Testis (tissue), 3 donors: ENCODE data around the gene TMEM229B. TPM values are rescaled to one million over a fixed set of nuclear protein-coding genes. Genes with fewer than 3 reads are reported as not detected.
A peak's percentile ranks its signal among the peaks of the same experiment; 100 is the strongest.

Experiments
- DNase-seq: peaks from one replicate; pipeline ENCODE4 v3.0.0-alpha.2; 2019
- H3K27ac ChIP-seq, 2 donors: fragments of 200-600 bp; sonication (generic); one replicate each; pipeline ENCODE4 v1.5.1; 2019
- H3K27me3 ChIP-seq: fragments of 200-600 bp; sonication (generic); one replicate; pipeline ENCODE4 v1.5.1; 2019
- H3K36me3 ChIP-seq: fragments of 200-600 bp; sonication (generic); one replicate; pipeline ENCODE4 v1.5.1; 2017; ENCODE audit warnings: low read depth; ENCODE audit errors: missing control alignments
- H3K4me1 ChIP-seq: fragments of 200-600 bp; sonication (generic); one replicate; pipeline ENCODE4 v1.5.1; 2019
- H3K4me3 ChIP-seq, 2 donors: fragments of 200-600 bp; sonication (generic); one replicate each; pipeline ENCODE4 v1.5.1; 2017 to 2019
- H3K9me3 ChIP-seq: fragments of 200-600 bp; sonication (generic); one replicate; pipeline ENCODE4 v1.5.1; 2017
- POLR2A ChIP-seq: fragments of 450-650 bp; IDR thresholded peaks from one replicate; pipeline ENCODE4 v1.6.1; 2017; ENCODE audit warnings: antibody characterized with exemption, mild to moderate bottlenecking, moderate library complexity
- WGBS, 2 donors: methylation state at CpG; one replicate each; pipeline ENCODE4 v1.1.5; 2018; 5-methylcytosine and 5-hydroxymethylcytosine counted together
- intact Hi-C: fragments of 100-400 bp; cut with DNase I; formaldehyde crosslinking; loops from one replicate; pipeline ENCODE4 v1.15.1; 2023; ENCODE audit warnings: low total_unique reads
- polyA plus RNA-seq: library from polyadenylated mRNA; stranded (reverse); fragments of 350-450 nt; fragmentation: Illumina TruSeq; extraction: RNeasy Lipid Tissue Mini Kit (QIAGEN cat#74804); gene quantifications from one replicate; pipeline ENCODE4 v1.2.3, GENCODE V29; 2014; ENCODE audit warnings: low read depth, low replicate concordance; ENCODE audit not compliant: insufficient read depth
- total RNA-seq, 2 donors: library from RNA; depleted of rRNA; stranded (reverse); fragments of >200 nt; gene quantifications; one replicate each; pipeline ENCODE4 v1.2.3, GENCODE V29; 2016
- TF ChIP-seq, protein P1 (sequence below), 3 experiments: fragments of 450-650 bp in 2 of 3; fragments of 200-600 bp in 1 of 3; sonication (generic) in 1 of 3; IDR thresholded peaks; one replicate each; pipeline ENCODE4 v1.5.1; 2016 to 2019; ENCODE audit warnings: antibody characterized with exemption in 3 of 3, mild to moderate bottlenecking in 2 of 3, moderate library complexity in 1 of 3

Gene TMEM229B
- total and polyA plus RNA-seq, 3 donors from 2014 or later = 12.6 to 77.4 (median 59.6) TPM

DNA sequence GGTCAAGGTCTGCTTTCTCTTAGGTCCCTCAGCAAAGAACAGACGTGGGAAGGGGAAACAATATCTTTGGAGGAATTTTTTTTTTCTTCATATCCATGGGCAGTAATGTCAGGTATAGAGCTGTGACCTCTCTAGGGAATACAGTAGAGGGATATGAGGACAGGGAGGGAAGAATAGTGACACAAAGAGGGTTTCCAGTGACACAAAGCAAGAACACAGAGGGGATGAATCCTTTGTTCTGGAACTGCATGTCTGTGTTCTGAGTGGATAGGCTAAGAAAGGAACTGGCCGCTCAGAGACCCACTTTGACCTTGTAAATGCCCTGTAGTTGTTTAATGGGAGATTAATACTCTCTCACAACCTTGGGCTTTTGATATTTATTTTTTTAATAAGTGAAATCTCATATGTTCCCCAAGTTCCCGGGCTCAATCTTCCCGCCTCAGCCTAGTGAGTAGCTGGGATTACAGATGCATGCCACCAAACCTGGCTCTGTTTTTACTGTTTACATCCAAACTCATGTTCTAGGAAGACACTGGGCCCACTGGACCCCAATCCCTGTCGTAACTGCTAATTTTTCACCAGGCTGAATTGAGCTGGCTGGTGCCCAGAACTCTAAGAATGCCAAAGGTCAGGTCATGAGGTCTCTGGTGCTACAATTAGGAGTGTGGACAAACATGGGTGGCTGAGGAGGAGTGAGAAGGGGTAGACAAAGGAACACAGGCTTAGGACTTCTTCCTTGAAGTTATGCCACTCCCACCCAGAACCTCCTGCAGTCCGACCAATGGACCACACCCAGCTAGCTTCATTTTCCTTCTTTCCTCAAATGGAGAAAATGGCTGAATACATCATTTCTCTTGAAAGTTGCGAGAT lies 35.5 kb upstream of the TMEM229B start:
- Histone ChIP-seq H3K27ac (peak overlapping the region; percentile 6 to 26), H3K36me3 (no peaks in the 10 kb centered on the region), H3K27me3 (no peaks in the 10 kb centered on the region), H3K9me3 (no peaks in the 10 kb centered on the region), H3K4me3 (no peak overlapping the region), H3K4me1 (peaks cover 18% of the 10 kb centered on the region)
- no peak for TF ChIP-seq POLR2A
- TF ChIP-seq, protein P1, sequence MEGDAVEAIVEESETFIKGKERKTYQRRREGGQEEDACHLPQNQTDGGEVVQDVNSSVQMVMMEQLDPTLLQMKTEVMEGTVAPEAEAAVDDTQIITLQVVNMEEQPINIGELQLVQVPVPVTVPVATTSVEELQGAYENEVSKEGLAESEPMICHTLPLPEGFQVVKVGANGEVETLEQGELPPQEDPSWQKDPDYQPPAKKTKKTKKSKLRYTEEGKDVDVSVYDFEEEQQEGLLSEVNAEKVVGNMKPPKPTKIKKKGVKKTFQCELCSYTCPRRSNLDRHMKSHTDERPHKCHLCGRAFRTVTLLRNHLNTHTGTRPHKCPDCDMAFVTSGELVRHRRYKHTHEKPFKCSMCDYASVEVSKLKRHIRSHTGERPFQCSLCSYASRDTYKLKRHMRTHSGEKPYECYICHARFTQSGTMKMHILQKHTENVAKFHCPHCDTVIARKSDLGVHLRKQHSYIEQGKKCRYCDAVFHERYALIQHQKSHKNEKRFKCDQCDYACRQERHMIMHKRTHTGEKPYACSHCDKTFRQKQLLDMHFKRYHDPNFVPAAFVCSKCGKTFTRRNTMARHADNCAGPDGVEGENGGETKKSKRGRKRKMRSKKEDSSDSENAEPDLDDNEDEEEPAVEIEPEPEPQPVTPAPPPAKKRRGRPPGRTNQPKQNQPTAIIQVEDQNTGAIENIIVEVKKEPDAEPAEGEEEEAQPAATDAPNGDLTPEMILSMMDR (IDR thresholded peaks at IDR 0.05) = no peak
- DNase-seq = no peak
- 38 to 58% methylated on average over 7 of the region's 7 CpGs for WGBS, 2 donors
- intact Hi-C loops = no loop called here

DNA sequence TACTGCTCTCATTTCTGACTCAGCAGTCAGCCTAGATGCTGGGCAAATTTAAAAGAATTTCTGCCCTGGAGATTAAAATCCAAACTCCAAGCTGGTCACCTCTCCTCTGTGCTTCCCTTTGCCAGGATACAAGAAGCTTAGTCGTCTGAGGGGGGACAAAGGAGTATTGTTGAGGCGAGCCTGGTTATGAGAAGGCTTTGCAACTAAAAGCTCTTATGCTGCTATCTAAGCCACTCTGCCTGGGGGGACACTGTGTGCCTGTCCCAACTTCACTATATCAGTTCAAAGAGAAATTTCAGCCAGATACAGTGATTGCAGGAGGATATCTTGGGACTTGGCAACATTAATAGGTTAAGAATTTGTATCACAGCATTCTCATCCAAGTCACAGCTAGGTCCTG lies 33.7 kb upstream of the TMEM229B start:
- Histone ChIP-seq H3K4me3 (no peak overlapping the region), H3K36me3 (no peaks in the 10 kb centered on the region), H3K27me3 (no peaks in the 10 kb centered on the region), H3K9me3 (no peaks in the 10 kb centered on the region), H3K27ac (peak overlapping the region in 1 of 2 donors; percentile 58), H3K4me1 (peaks cover 20% of the 10 kb centered on the region)
- WGBS, 2 donors = 33 to 34% methylated on average over 2 of the region's 2 CpGs
- intact Hi-C loops = no loop called here
- TF ChIP-seq, protein P1 (IDR thresholded peaks at IDR 0.05) = no peak
- TF ChIP-seq POLR2A = no peak
- peak; percentile 82 for DNase-seq

DNA sequence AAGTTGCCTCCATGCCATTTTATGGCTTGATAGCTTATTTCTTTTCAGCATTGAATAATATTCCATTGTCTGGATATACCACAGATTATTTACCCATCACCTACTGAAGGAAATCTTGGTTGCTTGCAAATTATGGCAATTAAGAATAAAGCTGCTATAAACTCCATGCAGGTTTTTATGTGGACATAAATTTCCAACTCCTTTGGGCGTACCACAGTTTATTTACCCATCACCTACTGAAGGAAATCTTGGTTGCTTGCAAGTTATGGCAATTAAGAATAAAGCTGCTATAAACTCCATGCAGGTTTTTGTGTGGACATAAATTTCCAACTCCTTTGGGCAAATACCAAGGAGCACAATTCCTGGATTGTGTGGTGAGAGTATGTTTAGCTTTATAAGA lies 32.0 kb upstream of the TMEM229B start:
- intact Hi-C loops = no loop called here
- Histone ChIP-seq H3K36me3 (no peaks in the 10 kb centered on the region), H3K4me1 (peaks cover 29% of the 10 kb centered on the region), H3K9me3 (no peaks in the 10 kb centered on the region), H3K4me3 (no peak overlapping the region), H3K27ac (no peak overlapping the region), H3K27me3 (no peaks in the 10 kb centered on the region)
- 95 to 100% methylated on average over 1 of the region's 1 CpG for WGBS, 2 donors
- TF ChIP-seq POLR2A = no peak
- TF ChIP-seq, protein P1 (IDR thresholded peaks at IDR 0.05) = no peak
- DNase-seq = no peak

DNA sequence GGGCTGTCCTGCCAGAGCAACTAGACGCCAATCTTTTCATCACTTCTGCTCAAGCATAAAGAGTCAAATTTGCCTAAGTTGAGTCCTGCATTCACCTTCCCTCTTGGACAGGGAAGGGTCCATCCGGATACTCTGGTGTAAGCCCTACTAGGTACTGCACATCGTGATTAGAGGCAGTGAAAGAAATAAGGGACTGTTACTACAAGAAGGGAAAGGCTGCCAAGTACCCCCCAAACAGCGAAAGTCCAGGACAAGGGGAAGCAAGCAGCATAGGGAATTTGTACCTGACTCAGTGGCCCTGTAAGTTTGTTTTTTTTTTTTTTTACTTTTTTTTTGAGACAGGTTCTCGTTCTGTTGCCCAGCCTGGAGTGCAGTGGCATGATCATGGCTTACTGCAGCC lies 30.9 kb upstream of the TMEM229B start:
- TF ChIP-seq POLR2A = no peak
- TF ChIP-seq, protein P1 (IDR thresholded peaks at IDR 0.05) = no peak
- no peaks in the 10 kb centered on the region for H3K9me3 ChIP-seq
- no peaks in the 10 kb centered on the region for H3K36me3 ChIP-seq
- intact Hi-C loops = no loop called here
- H3K27me3 ChIP-seq = no peaks in the 10 kb centered on the region
- no peak overlapping the region for H3K27ac ChIP-seq
- 85 to 92% methylated on average over 5 of the region's 5 CpGs for WGBS, 2 donors
- DNase-seq = no peak
- peaks cover 25% of the 10 kb centered on the region for H3K4me1 ChIP-seq
- no peak overlapping the region for H3K4me3 ChIP-seq

DNA sequence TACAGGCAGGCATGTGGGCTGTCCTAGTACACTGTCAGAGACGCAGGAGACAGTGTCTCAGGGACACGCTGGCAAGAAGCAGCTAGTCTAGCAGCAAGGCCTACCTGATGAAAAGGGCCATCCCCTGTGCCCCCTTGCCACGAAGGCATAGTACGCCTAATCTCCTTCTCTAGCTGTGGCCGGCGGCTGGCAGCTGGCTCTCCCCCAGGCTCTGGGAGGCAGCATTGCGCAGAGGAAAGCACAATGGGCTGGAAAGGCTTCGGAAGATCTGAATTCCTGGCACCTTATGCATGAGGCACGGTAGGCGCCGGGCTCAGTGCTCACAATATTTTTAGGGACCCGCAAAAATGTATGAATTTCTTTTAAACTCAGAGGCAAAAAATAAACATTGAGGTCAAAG lies 28.6 kb upstream of the TMEM229B start:
- Histone ChIP-seq H3K4me3 (no peak overlapping the region), H3K4me1 (peaks cover 18% of the 10 kb centered on the region), H3K27me3 (no peaks in the 10 kb centered on the region), H3K36me3 (no peaks in the 10 kb centered on the region), H3K27ac (no peak overlapping the region), H3K9me3 (no peaks in the 10 kb centered on the region)
- WGBS, 2 donors = 46 to 49% methylated on average over 12 of the region's 12 CpGs
- DNase-seq = peak; percentile 72
- intact Hi-C loops = no loop called here
- no peak for TF ChIP-seq POLR2A
- TF ChIP-seq, protein P1 (IDR thresholded peaks at IDR 0.05) = no peak
